Loucy (cell line): ENCODE measurements around the gene BTBD19.

Experiments
- CTCF ChIP-seq: fragments of 200-600 bp; sonication (generic); conservative IDR thresholded peaks from 2 replicates; pipeline ENCODE4 v1.5.1; 2014; ENCODE audit warnings: mild to moderate bottlenecking, antibody characterized with exemption, low read length
- EZH2phosphoT487 ChIP-seq: fragments of 200-600 bp; IDR thresholded peaks from 2 replicates; pipeline ENCODE4 v1.6.1; 2018; ENCODE audit warnings: antibody characterized with exemption, mild to moderate bottlenecking, moderate library complexity, borderline replicate concordance

GRCh38 chr1:44808938-44809917 is 905 bp downstream of the BTBD19 start:
- TF ChIP-seq CTCF (no peak), EZH2phosphoT487 (no peak)
